ENCODE results near the gene ERC1.

GRCh38 chr12:1064317-1064716 is 73.3 kb downstream of the ERC1 start:
- TF ChIP-seq CTCF (IDR thresholded peaks at IDR 0.05) (no peak), SIN3A (IDR thresholded peaks at IDR 0.05; ENCODE audit: borderline replicate concordance, insufficient read depth, low read depth, low read length) (no peak), POLR2AphosphoS5 (IDR thresholded peaks at IDR 0.05; ENCODE audit: low read depth, low read length) (no peak), REST (IDR thresholded peaks at IDR 0.05; ENCODE audit: insufficient read depth in 1 of 2, low read depth in 2 of 2, low read length in 1 of 2) (no peak), TCF7L2 (IDR thresholded peaks at IDR 0.05; ENCODE audit: low read depth, low read length) (no peak)
